IMR-90 (cell line): ENCODE data around the gene PTPN11.
"Not testable (repeated sequence)": the region's sequence is repeated elsewhere in the genome, so short reads cannot be mapped to it uniquely, and the experiment has no call there.

ENCODE experiments used
- CTCF ChIP-seq: conservative IDR thresholded peaks from 2 replicates; pipeline ENCODE4 v1.5.1; 2012; ENCODE audit warnings: mild to moderate bottlenecking, low read depth, low read length, improper control_type of control experiment
- MXI1 ChIP-seq: IDR thresholded peaks from 2 replicates; pipeline ENCODE4 v1.6.1; 2012; ENCODE audit warnings: low read depth, mild to moderate bottlenecking, low read length, moderate library complexity, borderline replicate concordance
- POLR2A ChIP-seq: IDR thresholded peaks from 2 replicates; pipeline ENCODE4 v1.6.1; 2012; ENCODE audit warnings: mild to moderate bottlenecking, low read depth, low read length
- RAD21 ChIP-seq: IDR thresholded peaks from 2 replicates; pipeline ENCODE4 v1.6.1; 2012; ENCODE audit warnings: low read length, improper control_type of control experiment
- USF2 ChIP-seq: fragments of 150-350 bp; IDR thresholded peaks from 2 replicates; pipeline ENCODE4 v1.6.1; 2017; ENCODE audit warnings: mild to moderate bottlenecking, antibody characterized with exemption, low read length, low read depth
- TF ChIP-seq, protein P1 (sequence below): fragments of 150-350 bp; IDR thresholded peaks from 2 replicates; pipeline ENCODE4 v1.6.1; 2016; ENCODE audit warnings: low read depth, mild to moderate bottlenecking, low read length, moderate library complexity, borderline replicate concordance

DNA sequence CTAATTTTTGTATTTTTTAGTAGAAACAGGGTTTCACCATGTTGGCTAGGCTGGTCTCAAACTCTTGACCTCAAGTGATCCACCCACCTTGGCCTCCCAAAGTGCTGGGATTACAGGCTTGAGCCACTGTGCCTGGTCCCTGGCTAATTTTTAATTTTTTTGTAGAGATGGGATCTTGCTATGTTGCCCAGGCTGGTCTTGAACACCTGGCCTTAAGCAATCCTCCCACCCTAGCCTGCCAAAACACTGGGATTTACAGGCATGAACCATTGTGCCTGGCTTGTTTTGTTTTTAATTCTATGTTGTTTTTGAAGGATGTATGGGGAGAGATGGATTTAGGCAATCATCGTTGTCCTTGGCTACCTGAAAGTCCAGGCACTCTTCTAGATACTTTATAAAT is 19.9 kb downstream of the PTPN11 start:
- not testable (repeated sequence) for TF ChIP-seq CTCF, RAD21, USF2, POLR2A, MXI1
- TF ChIP-seq, protein P1, sequence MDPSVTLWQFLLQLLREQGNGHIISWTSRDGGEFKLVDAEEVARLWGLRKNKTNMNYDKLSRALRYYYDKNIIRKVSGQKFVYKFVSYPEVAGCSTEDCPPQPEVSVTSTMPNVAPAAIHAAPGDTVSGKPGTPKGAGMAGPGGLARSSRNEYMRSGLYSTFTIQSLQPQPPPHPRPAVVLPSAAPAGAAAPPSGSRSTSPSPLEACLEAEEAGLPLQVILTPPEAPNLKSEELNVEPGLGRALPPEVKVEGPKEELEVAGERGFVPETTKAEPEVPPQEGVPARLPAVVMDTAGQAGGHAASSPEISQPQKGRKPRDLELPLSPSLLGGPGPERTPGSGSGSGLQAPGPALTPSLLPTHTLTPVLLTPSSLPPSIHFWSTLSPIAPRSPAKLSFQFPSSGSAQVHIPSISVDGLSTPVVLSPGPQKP: not testable (repeated sequence)
